ENCODE data around the gene SIAH2.

- TF ChIP-seq USF2 (IDR thresholded peaks at IDR 0.05; ENCODE audit: borderline replicate concordance, low read depth, low read length): no peak
- TF ChIP-seq MAX (IDR thresholded peaks at IDR 0.05; ENCODE audit: low read depth): no peak
- no peak for TF ChIP-seq RAD21 (IDR thresholded peaks at IDR 0.05; ENCODE audit: low read length)
- TF ChIP-seq USF1 (IDR thresholded peaks at IDR 0.05; ENCODE audit: borderline replicate concordance, low read depth): no peak
- no peak for TF ChIP-seq CTCF (IDR thresholded peaks at IDR 0.05)
Observed at GRCh38 chr3:150723946-150724345, 39.0 kb downstream of the SIAH2 start.
